GM19452 (cell line): ENCODE results near the gene C5orf22.
"Not testable (repeated sequence)": the region's sequence is repeated elsewhere in the genome, so short reads cannot be mapped to it uniquely, and the experiment has no call there.

Experiments
- ATAC-seq: cut with Tn5 transposase; IDR thresholded peaks from one replicate; pipeline ENCODE4 v1.9.1; 2021; ENCODE audit not compliant: unreplicated experiment

The C5orf22 gene

GRCh38 chr5:31531888-31532547, at the start of gene C5orf22, which contains the start of gene DROSHA:
TSS of gene C5orf22 (plus strand) at chr5:31532301. CDS start at chr5:31532393, 92 bp downstream.
TSS of gene DROSHA (minus strand) at chr5:31532093. CDS start at chr5:31529059, 3,034 bp downstream.
- ATAC-seq = peak; percentile 92

DNA sequence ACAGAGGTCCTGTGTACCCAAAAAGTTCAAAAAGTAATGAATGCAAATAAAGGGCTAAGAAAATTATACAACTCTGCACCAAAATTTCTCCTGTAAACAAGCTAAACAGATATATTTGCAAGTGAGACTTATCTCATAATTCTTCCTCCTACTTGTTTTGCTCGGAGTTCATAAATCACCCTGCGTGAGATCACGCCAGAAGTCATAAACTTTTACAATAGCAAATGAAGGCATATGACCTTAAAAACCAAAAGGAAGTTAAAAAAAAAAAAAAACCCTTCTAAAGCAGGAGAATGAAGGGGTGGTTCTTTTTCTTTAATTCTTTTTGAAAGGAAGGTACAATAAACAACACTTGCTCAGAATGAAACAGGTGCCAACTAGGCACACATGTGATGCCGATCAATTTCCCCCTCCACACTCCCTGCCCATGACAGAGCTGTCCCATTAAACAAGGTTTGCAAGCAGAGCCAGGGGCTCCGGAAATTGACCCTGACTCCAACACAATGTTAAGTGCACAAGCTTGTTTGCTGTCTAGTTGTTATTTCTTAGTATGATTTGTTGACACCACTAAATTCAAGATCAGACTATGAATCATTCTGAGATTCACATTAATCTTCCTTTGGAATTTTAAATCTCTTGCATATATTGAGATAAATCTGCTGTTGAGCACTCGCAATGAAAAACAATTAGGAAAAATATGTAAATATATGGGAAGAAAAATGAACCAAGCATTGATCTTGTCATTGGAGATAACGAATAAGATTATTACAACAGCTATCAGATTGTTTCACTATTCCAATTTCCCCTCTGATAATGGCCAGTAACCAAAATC, 46.5 kb upstream of the C5orf22 start:
- ATAC-seq = no peak

DNA sequence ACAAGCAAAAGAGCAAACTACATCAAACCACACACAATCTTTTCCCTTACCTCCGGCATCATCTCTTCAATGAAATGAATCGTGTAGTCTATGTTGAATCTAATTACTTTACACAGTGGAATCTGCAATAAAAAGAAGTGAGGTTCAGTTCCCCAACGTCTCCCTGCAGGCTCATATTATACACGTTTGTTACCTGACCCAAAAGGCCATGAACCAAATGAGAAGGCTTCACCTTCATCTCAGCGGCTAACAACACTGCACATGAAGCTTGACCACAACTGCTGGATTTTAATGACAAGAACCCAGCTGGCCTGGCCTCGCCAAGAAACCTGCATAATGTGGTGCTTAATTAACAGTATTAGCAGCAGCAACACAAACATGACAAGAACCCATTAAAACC, 45.7 kb upstream of the C5orf22 start:
- no peak for ATAC-seq

- ATAC-seq = no peak
Measured at GRCh38 chr5:31487506-31487905, 44.6 kb upstream of the C5orf22 start.

DNA sequence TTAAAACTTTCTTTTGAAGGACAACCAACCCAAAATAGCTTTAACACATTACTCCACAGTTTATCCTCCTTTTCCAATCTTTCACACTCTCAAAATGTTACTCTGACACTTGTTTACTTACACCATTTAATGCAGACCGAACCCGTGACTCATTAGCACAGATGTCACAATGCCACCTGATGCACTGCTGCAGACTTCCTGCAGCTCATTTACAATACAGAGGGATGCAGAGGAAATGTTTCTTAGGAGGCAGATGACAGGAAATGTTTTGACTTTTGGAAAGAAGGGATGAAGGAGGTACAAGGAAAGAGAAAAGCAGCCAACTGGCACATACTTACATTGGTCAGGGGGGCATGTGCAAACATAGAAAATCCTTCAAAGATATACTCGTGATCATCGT, 39.2 kb upstream of the C5orf22 start:
- ATAC-seq = no peak

DNA sequence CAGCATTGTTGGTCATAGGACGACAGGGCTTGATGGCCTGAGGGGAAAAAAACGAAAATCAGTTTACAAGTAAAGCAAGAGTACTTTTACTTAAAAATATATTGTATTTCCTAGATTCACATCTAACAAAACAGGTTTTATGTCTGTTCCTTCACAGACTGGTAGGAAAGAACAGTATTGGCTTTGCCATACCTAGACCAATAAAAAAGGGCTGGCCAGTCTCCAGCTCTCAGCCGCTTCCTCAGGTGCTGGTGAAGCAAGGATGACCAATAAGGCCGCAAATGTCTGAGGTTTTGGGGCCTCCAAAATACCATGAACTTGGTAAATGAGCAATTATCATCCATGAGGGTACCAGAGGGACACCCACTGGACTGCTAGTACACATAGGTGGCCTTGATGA, 36.8 kb upstream of the C5orf22 start:
- ATAC-seq = no peak

GRCh38 chr5:31496301-31496700, 35.8 kb upstream of the C5orf22 start:
- no peak for ATAC-seq

- ATAC-seq = no peak
Measured at GRCh38 chr5:31496891-31497290, 35.2 kb upstream of the C5orf22 start.

- no peak for ATAC-seq
Measured at GRCh38 chr5:31500256-31500655, 31.8 kb upstream of the C5orf22 start.

DNA sequence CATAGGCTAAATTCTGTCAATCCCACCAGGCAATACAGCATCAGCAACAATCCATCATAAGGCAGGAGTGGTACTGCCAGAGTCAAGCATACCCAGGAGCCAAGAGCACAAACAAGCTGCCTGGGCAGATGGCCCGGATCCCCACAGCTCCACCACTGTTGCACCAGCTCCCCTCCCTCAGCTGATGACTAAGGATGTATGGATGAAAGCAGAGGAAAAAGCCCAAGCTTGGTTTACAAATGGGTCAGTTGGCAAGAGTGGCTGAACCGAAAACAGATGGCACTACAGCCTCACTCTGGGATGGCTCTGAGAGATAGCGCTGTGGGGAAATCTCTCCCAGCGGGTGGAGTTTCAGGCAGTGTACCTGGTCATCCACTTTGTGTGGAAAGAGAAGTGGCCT, 29.6 kb upstream of the C5orf22 start:
- no peak for ATAC-seq

GRCh38 chr5:31504529-31504928, 27.6 kb upstream of the C5orf22 start:
- no peak for ATAC-seq

DNA sequence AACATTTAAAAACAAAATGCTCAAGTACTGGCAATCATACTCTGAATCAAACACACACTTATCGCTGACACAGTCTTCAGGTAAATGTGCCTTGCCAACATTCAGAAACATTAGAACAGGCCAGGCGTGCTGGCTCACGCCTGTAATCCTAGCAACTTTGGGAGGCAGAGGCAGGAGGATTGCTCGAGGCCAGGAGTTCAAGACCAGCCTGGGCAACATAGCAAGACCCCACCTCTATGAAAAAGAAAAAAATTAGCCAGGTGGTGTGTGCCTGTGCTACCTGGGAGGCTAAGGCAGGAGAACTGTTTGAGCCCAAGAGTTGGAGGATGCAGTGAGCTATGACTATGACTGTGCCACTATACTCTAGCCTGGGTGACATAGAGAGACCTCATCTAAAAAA, 20.8 kb upstream of the C5orf22 start:
- no peak for ATAC-seq

- ATAC-seq = no peak
Measured at GRCh38 chr5:31516802-31517201, 15.3 kb upstream of the C5orf22 start.

GRCh38 chr5:31523041-31523440, 9.1 kb upstream of the C5orf22 start:
- ATAC-seq = no peak

DNA sequence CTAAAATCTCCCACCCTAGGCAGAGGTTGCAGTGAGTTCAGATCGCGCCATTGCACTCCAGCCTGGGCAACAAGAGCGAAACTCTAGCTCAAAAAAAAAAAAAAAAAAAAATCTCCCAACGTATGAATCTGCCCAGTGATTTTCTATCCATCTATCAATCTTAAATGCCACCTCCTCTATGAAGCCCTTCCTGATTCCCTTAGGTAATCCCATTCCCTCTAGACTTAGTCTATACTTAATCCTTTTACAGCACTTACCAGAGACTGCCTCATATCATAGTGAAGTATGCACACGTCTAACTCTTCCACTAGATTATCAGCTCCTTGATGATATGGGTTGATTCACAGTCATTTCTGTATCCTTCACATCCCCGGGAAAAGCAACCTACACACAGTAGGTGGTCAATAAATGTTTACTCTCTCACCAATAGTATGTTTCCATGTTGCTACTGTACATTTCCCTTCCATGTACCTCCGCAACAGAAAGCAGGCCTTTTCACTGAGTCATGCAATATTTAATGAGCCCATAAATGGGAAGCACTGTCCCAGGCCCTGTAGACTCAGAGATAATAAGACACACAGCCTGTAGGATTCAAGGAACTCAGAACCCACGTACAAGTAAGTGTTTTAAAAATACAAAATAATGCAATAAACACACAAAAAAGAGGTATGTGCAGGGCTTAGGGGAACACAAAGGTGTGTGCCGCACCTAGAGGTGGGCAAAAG, 1.4 kb upstream of the C5orf22 start:
- ATAC-seq = no peak

DNA sequence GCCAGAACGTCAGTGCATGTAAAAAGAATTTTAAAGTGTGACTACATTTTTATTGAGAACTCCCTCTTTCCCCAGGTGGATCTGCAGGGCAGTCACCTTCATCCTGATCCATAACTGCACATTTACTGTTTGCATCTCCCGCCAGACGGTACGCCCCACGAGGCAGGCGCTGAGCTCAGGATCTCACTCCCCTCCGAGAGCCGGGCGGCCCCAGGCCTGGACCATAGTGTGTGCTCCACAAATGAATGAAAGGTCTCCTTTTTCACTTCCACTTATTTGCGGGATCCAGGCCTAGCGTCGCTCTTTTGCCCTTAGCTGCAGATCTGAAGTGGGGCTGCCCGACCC, 586 bp upstream of the C5orf22 start:
- peak; percentile 30 for ATAC-seq

DNA sequence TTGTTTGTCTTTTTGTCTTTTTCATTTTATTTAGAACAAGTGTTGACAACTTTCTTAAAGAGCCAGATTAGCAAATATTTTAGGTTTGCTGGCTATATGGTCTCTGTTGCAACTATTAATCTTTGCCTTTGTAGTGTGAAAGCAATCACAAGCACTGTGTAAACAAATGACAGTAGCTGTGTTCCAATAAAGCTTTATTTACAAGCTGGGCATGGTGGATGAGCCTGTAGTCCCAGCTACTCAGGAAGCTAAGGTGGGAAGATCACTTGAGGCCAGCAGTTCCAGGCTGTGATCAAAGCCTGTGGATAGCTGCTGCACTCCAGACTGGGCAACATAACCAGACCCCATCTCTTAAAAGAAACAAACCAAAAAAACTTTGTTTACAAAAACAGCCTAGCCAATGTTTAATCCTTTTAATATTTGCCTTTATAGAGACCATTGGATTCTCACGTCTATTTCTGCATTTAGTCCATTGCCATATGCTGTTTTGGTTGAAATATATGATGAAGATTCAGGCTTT, 2.5 kb downstream of the C5orf22 start:
- ATAC-seq = no peak

DNA sequence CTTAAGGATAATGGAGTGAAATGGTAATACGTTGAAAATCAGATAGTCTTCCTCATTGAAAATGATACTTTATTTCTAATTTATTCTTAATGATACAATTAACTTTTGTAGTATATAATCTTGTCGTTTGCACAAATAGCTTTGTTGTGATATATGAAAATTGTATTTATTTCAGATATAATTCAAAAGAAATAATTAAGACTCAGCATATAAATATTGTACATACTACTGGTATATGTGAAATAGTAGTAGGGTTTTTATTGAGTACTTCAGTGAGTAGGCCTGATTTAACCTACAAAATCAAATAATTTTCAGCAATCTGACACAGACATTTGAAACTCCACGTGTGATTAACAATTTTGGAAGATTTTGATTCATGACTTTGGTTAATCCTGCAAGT, 4.8 kb downstream of the C5orf22 start:
- no peak for ATAC-seq

- ATAC-seq = no peak
Measured at GRCh38 chr5:31537349-31537748, 5.2 kb downstream of the C5orf22 start.

GRCh38 chr5:31537851-31538250, 5.8 kb downstream of the C5orf22 start:
- no peak for ATAC-seq

- not testable (repeated sequence) for ATAC-seq
Measured at GRCh38 chr5:31549114-31549513, 17.0 kb downstream of the C5orf22 start.

- no peak for ATAC-seq
Measured at GRCh38 chr5:31551878-31552277, 19.8 kb downstream of the C5orf22 start.
